ENCODE data around the gene PROB1.
"Not testable (repeated sequence)": the region's sequence is repeated elsewhere in the genome, so short reads cannot be mapped to it uniquely, and the experiment has no call there.

PROB1 gene

DNA sequence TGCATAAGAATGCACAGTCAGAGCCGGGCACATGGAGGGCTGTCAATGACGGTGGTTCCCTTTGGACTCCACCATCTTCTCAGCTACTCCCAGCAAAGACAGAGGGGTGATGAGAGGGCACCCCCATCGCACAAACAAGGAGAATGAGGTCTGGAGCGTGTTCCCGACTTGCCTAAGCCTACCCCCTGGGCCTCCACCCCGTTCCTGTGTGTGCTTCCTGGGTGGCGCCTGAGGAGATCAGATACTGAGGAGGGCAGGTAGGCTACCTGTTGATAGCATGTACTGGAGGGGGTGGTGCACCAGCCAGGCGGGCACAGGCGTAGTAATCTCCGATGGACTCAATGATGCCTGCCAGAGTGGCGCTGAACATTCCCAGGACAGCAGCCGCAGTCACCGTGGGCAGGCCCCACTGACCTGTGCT is 16.0 kb downstream of the PROB1 start:
- DNase-seq (ENCODE audit: low spot score), result no peak

DNA sequence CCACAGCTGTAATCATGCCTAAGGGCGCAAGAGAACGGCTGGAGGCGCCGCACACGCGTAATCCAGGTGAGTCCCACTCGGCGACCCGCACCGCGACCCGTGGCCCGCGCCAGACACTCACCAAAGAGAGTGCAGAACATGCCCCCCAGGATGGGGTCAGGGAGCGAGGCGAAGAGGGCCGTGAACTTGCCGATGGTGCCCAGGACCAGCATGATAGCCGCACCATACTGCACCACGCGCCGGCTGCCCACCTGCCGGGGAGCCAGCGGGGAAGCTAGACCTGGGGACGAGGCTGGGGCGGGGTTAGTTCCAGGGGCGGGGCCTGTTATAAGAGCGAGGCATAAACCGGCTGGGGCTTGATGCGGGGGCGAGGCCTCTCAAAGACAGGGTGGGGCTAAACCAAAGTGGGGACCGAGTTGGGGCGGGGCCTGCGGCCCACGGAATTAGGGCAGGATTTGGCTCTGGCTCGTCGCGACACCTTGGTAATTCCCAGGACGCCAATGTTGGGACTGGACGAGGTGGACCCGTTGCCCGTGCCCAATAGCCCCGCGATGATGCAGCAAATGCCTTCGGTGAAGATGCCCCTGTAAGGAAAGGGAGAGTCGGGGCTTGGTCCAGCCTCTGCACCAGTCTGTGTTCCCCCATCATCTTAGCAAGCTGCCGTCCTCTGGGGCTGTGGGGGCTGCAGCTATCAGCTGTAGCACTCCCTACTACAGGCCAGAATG is 16.6 kb downstream of the PROB1 start:
- DNase-seq (ENCODE audit: low spot score), result no peak

DNA sequence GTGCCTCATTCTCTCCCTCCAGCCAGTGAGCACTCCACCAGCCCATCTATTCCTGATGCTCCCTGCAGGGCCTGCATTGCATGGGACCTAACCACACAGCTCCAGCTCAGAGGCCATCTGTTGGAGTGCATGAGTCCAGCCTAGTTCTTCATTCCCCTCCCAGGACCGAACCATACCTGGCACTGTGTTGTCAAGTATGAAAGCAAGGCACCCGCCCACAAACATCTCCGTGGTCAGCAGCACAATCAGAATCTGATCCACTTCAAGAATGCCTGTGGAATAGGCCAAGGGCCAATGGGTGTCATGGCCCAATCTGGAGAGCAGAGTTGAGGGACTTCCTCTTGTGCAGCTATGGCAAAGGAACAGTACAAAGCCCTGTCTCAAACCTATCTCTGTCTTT is 17.7 kb downstream of the PROB1 start:
- DNase-seq (ENCODE audit: low spot score), result no peak

DNA sequence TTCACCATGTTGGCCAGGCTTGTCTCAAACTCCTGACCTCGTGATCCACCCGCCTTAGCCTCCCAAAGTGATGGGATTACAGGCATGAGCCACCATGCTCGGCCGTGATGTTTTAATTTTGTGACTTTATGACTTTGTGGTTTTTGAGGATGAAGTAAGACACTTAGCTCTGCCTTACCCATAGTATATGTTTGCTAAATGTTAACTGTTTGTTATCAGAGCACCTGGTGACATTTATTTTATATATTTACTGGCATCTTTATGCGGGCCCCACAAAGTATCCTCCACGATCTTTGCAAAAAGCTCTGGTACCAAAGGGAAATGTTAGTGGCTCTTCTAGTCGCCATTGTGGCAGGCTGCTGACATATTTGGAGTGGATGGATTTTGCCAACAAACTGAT is 18.5 kb downstream of the PROB1 start:
- no peak for DNase-seq (ENCODE audit: low spot score)

DNA sequence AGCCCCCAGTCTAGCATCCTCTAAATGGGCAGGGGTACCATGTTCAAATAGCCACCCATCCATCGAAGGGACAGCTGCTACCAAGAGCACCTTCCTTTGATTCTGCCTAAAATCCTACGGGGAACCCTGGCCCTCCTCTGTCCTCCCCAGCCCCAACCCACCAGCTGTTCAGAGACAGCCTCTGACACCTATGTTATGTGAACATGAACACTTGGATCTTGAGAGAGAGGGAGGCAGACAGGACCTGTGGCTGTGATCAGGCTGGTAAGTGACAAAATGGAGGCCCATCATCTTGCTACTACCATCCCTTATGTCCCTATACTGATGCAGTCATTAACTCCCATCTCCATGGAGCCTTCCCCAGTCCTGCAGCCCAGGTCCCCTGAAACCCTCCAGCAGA is 20.0 kb downstream of the PROB1 start:
- no peak for DNase-seq (ENCODE audit: low spot score)

DNA sequence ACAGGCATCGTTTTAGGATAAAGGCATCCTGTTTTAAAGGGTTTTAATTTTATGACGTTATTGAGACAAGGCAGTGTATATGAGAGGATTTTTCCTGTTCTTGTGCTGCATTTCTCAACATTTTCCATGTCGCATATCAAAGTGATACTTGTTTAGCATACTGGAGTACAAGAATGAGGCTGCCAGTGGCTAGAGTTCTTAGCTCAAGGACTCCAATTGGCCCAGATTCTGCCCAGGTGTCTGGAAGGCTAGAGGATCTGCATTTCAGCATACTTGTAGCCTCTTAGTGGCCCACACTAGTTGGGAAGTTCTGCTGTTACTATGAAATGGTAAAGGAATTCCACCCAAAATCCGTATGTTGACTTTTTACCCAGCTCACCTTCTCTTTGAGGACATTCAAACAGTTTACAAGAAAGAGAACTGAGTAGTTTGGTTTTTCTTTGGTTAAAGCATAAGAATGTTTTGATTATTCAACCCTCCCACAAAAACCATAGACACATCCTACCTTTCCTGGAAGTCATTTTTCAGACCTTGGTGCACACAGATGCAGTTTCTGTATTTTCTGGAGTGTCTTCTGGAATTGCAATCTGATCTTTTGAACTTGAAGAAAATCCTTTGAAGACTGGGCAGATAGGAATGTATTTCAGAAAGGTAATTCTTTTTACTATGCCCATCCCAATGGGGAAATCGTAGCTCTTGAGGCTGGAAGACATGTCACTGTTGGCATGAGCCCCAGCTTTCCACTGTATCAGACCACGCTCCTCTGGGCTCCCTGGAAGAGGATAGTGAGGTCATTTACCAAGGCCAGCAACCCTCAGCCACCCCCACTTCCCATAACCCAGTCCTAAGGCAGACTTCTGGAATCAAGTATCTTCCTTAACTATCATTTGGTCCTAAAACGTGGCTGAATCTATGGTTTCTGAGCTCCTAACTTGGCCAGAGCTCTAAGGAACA is 23.1 kb downstream of the PROB1 start:
- DNase-seq (ENCODE audit: low spot score), result no peak

DNA sequence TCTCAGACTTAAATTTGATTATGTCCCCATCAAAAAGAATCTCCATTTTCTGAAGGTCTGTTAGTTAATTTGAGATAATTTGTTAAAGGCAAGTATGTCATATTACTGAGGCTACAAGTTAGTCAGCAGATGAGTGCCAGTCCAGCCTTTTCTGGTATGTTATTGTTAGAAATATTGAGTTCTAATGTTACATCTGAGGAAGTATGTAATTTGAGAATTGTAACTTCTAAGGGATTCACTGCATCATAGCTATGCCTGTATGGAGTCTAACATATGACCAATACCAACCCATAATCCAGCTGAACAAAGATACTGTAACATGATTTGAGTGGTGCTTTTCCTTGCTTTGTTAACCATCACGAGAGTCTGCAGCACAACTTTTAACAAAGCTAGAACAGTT is 25.7 kb downstream of the PROB1 start:
- DNase-seq (ENCODE audit: low spot score), result no peak

DNA sequence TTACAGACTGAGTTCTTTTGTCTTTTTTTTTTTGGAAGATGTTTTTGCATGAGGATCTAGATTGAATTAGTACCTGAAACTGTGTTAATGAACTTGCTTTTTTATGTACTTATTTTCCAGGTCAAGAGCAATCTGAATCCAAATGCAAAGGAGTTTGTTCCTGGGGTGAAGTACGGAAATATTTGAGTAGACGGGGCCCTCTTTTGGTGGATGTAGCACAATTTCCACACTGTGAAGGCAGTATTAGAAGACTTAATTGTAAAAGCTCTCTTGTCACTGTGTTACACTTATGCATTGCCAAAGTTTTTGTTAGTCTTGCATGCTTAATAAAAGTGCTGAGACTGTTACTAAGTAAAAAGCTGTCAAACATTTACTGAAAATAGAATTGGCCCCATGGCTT is 26.3 kb downstream of the PROB1 start:
- no peak for DNase-seq (ENCODE audit: low spot score)

- no peak for DNase-seq (ENCODE audit: low spot score)
These were observed 30.4 kb downstream of the PROB1 start for GRCh38 chr5:139364466-139364865.

DNA sequence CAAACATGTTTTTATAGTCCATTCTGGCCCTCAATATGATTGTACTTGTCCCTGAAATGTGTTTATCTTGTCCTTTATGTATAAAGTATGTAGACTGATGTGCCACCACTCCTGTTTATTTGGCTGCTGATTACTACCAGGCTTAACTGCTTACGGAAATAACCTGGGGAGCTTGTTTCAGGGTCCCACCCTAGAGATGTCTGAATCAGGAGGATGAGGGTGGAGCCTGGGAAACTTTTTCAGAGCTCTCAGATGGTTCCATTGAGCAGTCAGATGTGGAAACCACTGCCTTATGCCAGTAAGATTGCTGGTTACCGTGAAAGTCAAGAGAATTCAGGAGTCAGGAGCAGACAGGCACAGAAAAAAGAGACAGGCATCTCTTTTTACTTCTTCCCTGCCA is 31.0 kb downstream of the PROB1 start:
- DNase-seq (ENCODE audit: low spot score), result no peak

DNA sequence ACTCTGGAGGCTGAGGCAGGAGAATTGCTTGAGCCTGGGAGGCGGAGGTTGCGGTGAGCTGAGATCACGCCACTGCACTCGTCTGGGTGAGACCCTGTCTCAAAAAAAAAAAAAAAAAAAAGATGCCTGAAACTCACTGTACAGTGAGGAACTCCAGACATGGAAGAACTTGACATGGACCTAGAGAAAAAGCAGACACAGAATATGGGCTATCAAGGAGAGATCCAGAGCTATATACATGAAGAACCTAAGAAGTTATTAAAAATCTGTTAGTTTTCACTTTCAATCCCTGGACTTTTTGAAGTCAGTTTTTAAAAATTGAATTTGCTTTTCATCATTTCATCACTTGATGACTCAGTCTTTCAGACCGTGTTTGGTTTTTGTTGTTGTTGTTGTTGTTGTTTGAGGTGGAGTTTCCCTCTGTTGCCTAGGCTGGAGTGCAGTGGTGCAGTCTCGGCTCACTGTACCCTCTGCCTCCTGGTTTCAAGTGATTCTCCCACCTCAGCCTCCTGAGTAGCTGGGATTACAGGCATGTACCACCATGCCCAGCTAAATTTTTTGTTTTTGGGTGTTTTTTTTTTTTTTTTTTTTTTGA is 33.0 kb downstream of the PROB1 start:
- DNase-seq (ENCODE audit: low spot score), result no peak

- DNase-seq (ENCODE audit: low spot score), result no peak
These were observed 34.5 kb downstream of the PROB1 start for GRCh38 chr5:139360384-139360783.

DNA sequence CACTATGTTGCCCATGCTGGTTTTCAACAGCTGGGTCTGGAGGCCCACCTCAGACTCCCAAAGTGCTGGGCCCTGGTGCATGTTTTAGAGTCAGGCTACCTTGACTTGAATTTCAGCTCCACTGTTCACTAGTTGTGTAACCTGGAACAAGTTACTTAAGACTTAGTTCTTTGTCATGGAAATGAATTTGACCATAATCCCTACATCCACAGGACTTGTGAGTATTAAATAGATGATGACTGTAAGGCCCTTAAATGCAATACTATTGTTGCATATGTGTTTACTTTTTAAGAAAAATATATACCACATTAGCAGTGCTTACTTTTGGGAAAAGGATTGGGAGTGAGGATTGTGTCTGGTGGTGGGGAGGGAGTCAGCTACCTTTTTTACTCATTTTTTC is 36.8 kb downstream of the PROB1 start:
- DNase-seq (ENCODE audit: low spot score), result no peak

DNA sequence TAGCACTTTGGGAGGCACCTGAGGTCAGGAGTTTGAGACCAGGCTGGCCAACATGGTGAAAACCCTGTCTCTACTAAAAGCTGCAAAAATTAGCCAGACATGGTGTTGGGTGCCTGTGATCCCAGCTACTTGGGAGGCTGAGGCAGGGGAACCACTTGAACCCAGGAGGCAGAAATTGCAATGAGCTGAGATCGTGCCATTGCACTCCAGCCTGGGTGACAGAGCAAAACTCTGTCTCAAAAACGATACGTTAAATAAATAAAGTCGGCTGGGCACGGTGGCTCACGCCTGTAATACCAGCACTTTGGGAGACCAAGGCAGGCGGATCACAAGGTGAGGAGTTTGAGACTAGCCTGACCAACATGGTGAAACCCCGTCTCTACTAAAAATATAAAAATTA is 39.0 kb downstream of the PROB1 start:
- not testable (repeated sequence) for DNase-seq (ENCODE audit: low spot score)

DNA sequence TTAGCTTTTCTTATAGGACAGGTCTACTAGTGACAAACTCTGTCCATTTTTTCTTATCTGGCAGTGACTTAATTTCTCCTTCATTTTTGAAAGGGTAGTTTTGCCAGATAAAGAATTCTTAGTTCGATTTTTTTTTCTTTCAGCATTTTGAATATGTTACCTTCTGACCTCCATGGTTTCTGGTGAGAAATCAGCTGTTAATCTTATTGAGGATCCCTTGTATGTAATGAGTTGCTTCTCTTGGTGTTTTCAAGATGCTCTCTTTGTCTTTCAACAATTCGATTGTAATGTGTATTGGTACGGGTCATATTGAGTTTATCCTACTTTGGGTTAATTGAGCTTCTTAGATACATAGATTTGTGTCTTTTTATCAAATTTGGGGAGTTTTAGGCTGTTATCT is 40.7 kb downstream of the PROB1 start:
- DNase-seq (ENCODE audit: low spot score), result no peak

GRCh38 chr5:139347863-139348262 is 47.0 kb downstream of the PROB1 start:
- not testable (repeated sequence) for DNase-seq (ENCODE audit: low spot score)

GRCh38 chr5:139345442-139345841 is 49.5 kb downstream of the PROB1 start:
- DNase-seq (ENCODE audit: low spot score), result not testable (repeated sequence)

- no peak for DNase-seq (ENCODE audit: low spot score)
These were observed 50.7 kb downstream of the PROB1 start for GRCh38 chr5:139344177-139344576.

DNA sequence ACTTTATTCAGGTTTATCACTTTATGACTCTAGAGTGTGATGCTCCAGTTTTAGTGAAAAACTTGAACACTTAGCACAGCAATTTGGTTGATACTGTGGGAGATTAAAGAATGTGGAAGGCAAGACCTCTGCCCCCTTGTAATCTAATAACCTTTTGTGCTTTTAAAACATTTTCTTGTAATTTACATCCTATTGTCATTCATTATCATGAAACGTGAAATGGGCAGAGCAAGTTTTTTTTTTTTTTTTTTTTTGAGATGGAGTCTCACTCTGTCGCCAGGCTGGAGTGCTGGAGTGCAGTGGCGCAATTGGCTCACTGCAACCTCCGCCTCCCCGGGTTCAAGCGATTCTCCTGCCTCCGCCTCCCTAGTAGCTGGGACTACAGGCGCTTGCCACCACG is 51.4 kb downstream of the PROB1 start:
- DNase-seq (ENCODE audit: low spot score), result no peak

DNA sequence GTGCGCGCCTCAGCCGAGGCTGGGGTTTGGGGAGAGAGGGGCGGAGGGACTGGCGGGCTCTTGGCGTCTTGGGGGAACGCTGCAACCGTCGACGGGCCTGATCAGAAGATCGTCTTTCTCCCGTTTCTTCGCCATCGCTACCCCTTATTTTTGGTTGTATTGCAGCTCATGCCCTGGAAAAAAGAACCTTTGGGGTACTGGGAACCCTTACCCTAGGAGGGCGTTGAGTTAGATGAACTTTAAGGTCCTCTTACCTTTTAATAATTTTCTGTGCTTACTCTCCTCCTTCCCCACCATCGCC is 52.5 kb downstream of the PROB1 start:
- peak; percentile 90 for DNase-seq (ENCODE audit: low spot score)

GRCh38 chr5:139341689-139342422 is 53.0 kb downstream of the PROB1 start, which contains the start of gene PAIP2:
Gene PAIP2, plus strand, starts transcription at chr5:139341854. Its CDS starts 21,931 bp downstream, at chr5:139363785.
- DNase-seq (ENCODE audit: low spot score), result peak; percentile 92

- DNase-seq (ENCODE audit: low spot score), result no peak
These were observed 53.7 kb downstream of the PROB1 start for GRCh38 chr5:139341187-139341688.

All from germinal center (tissue), 1 donor.